SK-N-SH treated with all-trans-retinoic acid at 6 μM for 48 hours (cell line): ENCODE measurements around the gene SEMA5A.

Experiments used
- OSR1 ChIP-seq: fragments of 250-450 bp; sonication (Bioruptor Pico); IDR thresholded peaks from 2 replicates; pipeline ENCODE4 v1.8.0; 2022; ENCODE audit warnings: moderate library complexity, mild to moderate bottlenecking, inconsistent platforms
- PATZ1 ChIP-seq: fragments of 250-450 bp; sonication (Bioruptor Pico); IDR thresholded peaks from 2 replicates; pipeline ENCODE4 v1.8.0; 2020; ENCODE audit warnings: mild to moderate bottlenecking, moderate library complexity, borderline replicate concordance

DNA sequence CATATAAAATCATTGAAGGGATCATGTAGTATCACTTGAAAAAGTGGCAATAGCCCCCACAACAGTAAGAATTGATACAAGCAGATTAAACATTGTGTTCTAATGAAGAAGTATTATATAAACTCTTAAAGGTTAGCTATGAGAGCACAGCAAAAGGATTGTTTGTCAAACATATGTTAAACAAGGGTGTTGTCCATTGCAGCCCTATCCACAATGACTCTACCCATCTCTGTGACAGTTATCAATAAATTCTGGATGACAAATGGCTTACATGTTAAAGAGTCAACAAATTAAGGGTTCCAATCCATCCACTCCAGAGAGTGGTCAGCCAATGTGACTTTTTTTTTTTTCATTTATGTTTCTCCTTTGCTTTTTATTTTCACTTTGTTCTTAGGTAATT is 238.7 kb downstream of the SEMA5A start:
- no peak for TF ChIP-seq PATZ1 (CRISPR knock-in tag)
- TF ChIP-seq OSR1 (CRISPR knock-in tag) = no peak
